Testis (tissue), 3 donors: ENCODE measurements around the gene AGFG2. TPM values are rescaled to one million over a fixed set of nuclear protein-coding genes. Genes with fewer than 3 reads are reported as not detected.
A peak's percentile ranks its signal among the peaks of the same experiment; 100 is the strongest.

Experiments
- DNase-seq: peaks from one replicate; pipeline ENCODE4 v3.0.0-alpha.2; 2019
- H3K27ac ChIP-seq, 2 donors: fragments of 200-600 bp; sonication (generic); one replicate each; pipeline ENCODE4 v1.5.1; 2019
- H3K27me3 ChIP-seq: fragments of 200-600 bp; sonication (generic); one replicate; pipeline ENCODE4 v1.5.1; 2019
- H3K36me3 ChIP-seq: fragments of 200-600 bp; sonication (generic); one replicate; pipeline ENCODE4 v1.5.1; 2017; ENCODE audit warnings: low read depth; ENCODE audit errors: missing control alignments
- H3K4me1 ChIP-seq: fragments of 200-600 bp; sonication (generic); one replicate; pipeline ENCODE4 v1.5.1; 2019
- H3K4me3 ChIP-seq, 2 donors: fragments of 200-600 bp; sonication (generic); one replicate each; pipeline ENCODE4 v1.5.1; 2017 to 2019
- H3K9me3 ChIP-seq: fragments of 200-600 bp; sonication (generic); one replicate; pipeline ENCODE4 v1.5.1; 2017
- POLR2A ChIP-seq: fragments of 450-650 bp; IDR thresholded peaks from one replicate; pipeline ENCODE4 v1.6.1; 2017; ENCODE audit warnings: antibody characterized with exemption, mild to moderate bottlenecking, moderate library complexity
- WGBS, 2 donors: methylation state at CpG; one replicate each; pipeline ENCODE4 v1.1.5; 2018; 5-methylcytosine and 5-hydroxymethylcytosine counted together
- intact Hi-C: fragments of 100-400 bp; cut with DNase I; formaldehyde crosslinking; loops from one replicate; pipeline ENCODE4 v1.15.1; 2023; ENCODE audit warnings: low total_unique reads
- polyA plus RNA-seq: library from polyadenylated mRNA; stranded (reverse); fragments of 350-450 nt; fragmentation: Illumina TruSeq; extraction: RNeasy Lipid Tissue Mini Kit (QIAGEN cat#74804); gene quantifications from one replicate; pipeline ENCODE4 v1.2.3, GENCODE V29; 2014; ENCODE audit warnings: low read depth, low replicate concordance; ENCODE audit not compliant: insufficient read depth
- total RNA-seq, 2 donors: library from RNA; depleted of rRNA; stranded (reverse); fragments of >200 nt; gene quantifications; one replicate each; pipeline ENCODE4 v1.2.3, GENCODE V29; 2016
- TF ChIP-seq, protein P1 (sequence below), 3 experiments: fragments of 450-650 bp in 2 of 3; fragments of 200-600 bp in 1 of 3; sonication (generic) in 1 of 3; IDR thresholded peaks; one replicate each; pipeline ENCODE4 v1.5.1; 2016 to 2019; ENCODE audit warnings: antibody characterized with exemption in 3 of 3, mild to moderate bottlenecking in 2 of 3, moderate library complexity in 1 of 3

Gene AGFG2
- total and polyA plus RNA-seq, 3 donors from 2014 or later, result 51.4 to 67.2 (median 62.0) TPM

DNA sequence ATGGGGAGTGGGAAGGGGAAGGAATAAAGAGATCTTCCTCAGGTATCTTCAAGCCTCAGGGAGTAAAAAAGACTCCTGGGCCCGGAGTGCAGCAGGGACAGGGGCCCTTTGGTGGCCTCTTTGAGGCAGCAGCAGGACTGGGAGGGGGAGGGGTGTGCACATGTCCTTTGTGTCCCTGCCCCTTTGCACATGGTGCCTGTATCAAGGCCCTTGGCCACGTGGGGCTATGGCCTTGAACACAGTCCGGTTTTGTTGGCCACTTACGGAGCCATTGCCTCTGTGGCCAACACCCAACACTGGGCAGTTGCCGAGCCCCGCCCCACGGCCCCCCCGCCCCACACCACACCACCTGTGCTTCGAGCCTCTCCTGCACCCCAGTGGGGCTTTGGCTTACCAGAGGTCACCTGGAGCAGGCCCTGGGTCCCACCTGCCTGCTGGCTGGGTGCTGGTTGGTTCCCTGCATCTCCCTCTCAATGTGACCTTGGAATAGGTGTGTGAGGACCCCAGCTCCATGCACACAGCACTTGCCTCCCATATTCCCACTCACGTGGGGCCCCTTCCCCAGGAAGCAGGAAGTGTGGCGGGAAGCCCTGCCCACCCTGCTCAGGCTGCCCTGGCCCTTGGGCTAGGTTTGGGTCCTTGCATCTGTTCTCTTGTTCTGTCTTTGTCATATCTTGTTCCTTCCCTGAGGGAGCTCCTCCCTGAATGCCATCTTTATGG lies 29.3 kb downstream of the AGFG2 start:
- Histone ChIP-seq H3K4me1 (peaks cover 41% of the 10 kb centered on the region), H3K9me3 (no peaks in the 10 kb centered on the region), H3K27ac (peak overlapping the region in 1 of 2 donors; percentile 83), H3K36me3 (no peaks in the 10 kb centered on the region), H3K27me3 (no peaks in the 10 kb centered on the region), H3K4me3 (no peak overlapping the region)
- intact Hi-C loops, result loop anchor here (5.0 kb wide), 1 partner anchor 124 kb away; the partner anchor contains the start of gene GIGYF1
- no peak for TF ChIP-seq POLR2A
- TF ChIP-seq, protein P1, sequence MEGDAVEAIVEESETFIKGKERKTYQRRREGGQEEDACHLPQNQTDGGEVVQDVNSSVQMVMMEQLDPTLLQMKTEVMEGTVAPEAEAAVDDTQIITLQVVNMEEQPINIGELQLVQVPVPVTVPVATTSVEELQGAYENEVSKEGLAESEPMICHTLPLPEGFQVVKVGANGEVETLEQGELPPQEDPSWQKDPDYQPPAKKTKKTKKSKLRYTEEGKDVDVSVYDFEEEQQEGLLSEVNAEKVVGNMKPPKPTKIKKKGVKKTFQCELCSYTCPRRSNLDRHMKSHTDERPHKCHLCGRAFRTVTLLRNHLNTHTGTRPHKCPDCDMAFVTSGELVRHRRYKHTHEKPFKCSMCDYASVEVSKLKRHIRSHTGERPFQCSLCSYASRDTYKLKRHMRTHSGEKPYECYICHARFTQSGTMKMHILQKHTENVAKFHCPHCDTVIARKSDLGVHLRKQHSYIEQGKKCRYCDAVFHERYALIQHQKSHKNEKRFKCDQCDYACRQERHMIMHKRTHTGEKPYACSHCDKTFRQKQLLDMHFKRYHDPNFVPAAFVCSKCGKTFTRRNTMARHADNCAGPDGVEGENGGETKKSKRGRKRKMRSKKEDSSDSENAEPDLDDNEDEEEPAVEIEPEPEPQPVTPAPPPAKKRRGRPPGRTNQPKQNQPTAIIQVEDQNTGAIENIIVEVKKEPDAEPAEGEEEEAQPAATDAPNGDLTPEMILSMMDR (IDR thresholded peaks at IDR 0.05), result no peak
- DNase-seq, result peak; percentile 78
- WGBS, 2 donors, result 63 to 66% methylated on average over 5 to 11 of the region's 11 CpGs

DNA sequence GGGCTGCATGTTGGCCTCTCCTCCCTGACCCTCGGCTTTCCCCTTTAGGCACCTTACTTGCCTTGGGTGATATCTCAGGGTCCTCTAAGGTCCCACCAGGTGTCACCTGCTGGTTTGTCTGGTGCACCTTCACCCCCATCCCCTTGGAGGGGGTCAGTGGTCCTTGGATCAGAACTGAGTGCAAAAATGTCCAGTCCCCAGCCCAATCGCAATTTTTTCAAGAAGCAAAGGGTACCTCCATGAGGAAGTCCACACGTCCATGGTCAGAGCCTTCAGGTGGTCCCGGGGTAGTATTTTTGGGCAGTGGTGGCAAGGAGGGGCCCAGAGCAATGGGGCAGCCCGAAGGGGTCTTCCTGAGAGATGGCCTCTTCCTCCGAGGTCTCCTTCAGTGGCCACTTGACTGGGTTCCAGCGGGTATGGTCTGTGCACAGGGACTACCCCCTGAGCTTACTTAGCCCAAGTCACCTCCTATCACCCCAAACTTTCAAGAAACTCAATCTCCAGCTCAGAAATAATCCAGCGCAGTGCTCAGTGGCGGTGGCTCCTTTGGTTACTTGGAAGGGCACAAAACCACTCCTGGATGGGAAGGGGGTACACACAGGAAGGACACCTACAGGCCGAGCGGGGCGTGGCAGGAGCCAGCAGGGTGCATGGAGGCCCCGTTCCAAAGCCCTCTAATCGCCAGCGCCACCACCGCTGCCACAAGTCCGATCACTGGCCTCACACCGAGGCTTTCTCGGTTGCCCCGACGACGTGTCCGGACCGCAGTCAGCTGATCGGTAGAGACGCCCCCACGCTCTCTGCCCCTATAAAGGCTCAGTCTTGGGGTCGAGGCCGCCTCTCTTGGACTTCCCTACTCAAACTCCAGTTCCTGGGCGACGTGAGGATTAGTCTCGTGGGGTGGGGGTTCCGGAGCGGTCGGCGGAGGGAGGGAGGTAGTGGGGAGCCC lies 30.2 kb downstream of the AGFG2 start:
- no peaks in the 10 kb centered on the region for H3K27me3 ChIP-seq
- TF ChIP-seq, protein P1 (IDR thresholded peaks at IDR 0.05), result peak; percentile 10 to 29 (median 20)
- no peak for TF ChIP-seq POLR2A
- H3K4me3 ChIP-seq, result peak overlapping the region; percentile 41 to 56
- H3K36me3 ChIP-seq, result no peaks in the 10 kb centered on the region
- H3K9me3 ChIP-seq, result no peaks in the 10 kb centered on the region
- H3K4me1 ChIP-seq, result peaks cover 38% of the 10 kb centered on the region
- peak; percentile 86 for DNase-seq
- 25 to 44% methylated on average over 16 to 36 of the region's 36 CpGs for WGBS, 2 donors
- peak overlapping the region; percentile 81 to 83 for H3K27ac ChIP-seq
- intact Hi-C loops, result loop anchor here (5.0 kb wide), 1 partner anchor 123 kb away; the partner anchor contains the start of gene GIGYF1

DNA sequence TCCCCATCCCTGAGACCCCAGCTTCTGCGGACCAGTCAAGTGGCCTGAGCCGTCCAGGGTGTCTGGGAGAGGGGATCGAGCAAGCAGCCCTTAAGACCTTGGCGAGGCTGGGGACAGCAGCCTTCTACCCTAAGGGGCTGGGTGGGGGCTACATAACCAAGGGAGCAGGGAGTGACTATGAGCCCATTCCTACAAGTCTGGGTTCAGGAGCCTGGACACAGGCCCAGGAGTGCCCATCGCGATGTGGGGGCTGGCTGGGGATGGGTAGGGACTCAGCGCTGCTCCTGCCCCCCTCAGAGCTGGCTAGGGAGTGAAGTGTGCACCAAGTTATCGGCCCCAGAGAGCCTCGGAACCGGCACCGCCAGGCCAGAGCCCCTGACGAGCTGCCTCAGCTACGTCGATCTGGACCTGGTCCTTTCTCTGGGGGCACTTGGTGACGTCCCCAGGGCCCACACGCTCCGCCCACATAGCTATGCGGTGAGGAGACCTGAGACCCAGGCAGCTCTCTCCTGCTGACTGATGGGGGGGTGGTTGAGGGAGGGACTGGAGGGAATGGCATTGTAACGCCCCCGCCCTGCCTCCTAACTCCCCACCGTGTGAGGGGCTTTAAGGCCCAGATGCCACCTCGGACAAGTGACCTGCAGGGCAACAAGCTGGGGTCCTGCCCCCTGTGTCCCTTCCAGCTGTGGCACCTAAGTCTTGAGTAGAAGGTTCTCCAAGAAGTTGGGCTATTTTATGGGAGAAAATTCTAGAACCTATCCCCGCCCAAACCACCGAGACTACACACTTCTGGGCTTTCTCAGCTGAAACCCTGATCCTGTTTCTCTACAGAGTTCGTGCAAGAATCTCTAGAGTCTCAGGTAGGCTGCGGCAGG lies 32.2 kb downstream of the AGFG2 start:
- 81 to 82% methylated on average over 25 to 26 of the region's 26 CpGs for WGBS, 2 donors
- H3K4me3 ChIP-seq, result no peak overlapping the region
- H3K36me3 ChIP-seq, result no peaks in the 10 kb centered on the region
- no peaks in the 10 kb centered on the region for H3K27me3 ChIP-seq
- no peak for DNase-seq
- intact Hi-C loops, result no loop called here
- H3K9me3 ChIP-seq, result no peaks in the 10 kb centered on the region
- H3K27ac ChIP-seq, result no peak overlapping the region
- H3K4me1 ChIP-seq, result peaks cover 38% of the 10 kb centered on the region
- TF ChIP-seq, protein P1 (IDR thresholded peaks at IDR 0.05), result no peak
- TF ChIP-seq POLR2A, result no peak

DNA sequence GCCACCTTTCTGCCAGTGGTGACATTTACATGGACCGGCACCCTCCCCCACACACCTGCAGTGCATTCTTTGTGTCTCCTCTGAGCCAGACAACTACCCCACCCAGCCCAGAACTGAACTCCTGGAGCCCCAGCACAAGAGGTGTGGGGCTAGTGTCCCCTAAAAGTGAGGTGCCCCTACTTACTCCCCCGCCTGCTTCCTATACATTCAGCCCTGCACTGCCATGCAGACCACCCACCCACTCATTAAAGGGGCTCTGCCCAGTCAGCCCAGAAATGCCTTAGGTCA lies 32.8 kb downstream of the AGFG2 start:
- Histone ChIP-seq H3K27ac (no peak overlapping the region), H3K4me3 (no peak overlapping the region), H3K4me1 (peaks cover 35% of the 10 kb centered on the region), H3K36me3 (no peaks in the 10 kb centered on the region), H3K27me3 (no peaks in the 10 kb centered on the region), H3K9me3 (no peaks in the 10 kb centered on the region)
- 86 to 98% methylated on average over 2 of the region's 2 CpGs for WGBS, 2 donors
- intact Hi-C loops, result no loop called here
- TF ChIP-seq POLR2A, result no peak
- TF ChIP-seq, protein P1 (IDR thresholded peaks at IDR 0.05), result no peak
- DNase-seq, result no peak
